NCI-H446 treated with DMSO at 0.1 percent for 48 hours (cell line): ENCODE measurements around the gene OR5M10.
"Not testable (repeated sequence)": the region's sequence is repeated elsewhere in the genome, so short reads cannot be mapped to it uniquely, and the experiment has no call there.

Experiments
- DNase-seq: peaks from one replicate; lab custom pipeline; 2025; lab: John Stamatoyannopoulos, UW

The OR5M10 gene

GRCh38 chr11:56577621-56578020 lies at the start of gene OR5M10:
Gene OR5M10, minus strand, starts transcription at chr11:56577721. Its CDS starts 0 bp downstream, at chr11:56577721.
- no peak for DNase-seq

GRCh38 chr11:56625946-56626345 lies 48.4 kb upstream of the OR5M10 start:
- DNase-seq, result no peak

GRCh38 chr11:56624661-56625110 lies 47.2 kb upstream of the OR5M10 start:
- peak; percentile 34 for DNase-seq

GRCh38 chr11:56611174-56611573 lies 33.7 kb upstream of the OR5M10 start:
- no peak for DNase-seq

- not testable (repeated sequence) for DNase-seq
These were observed 14.7 kb upstream of the OR5M10 start for GRCh38 chr11:56592088-56592717.

- DNase-seq, result no peak
These were observed 18.9 kb downstream of the OR5M10 start for GRCh38 chr11:56558574-56558973.

GRCh38 chr11:56554691-56555090 lies 22.8 kb downstream of the OR5M10 start:
- DNase-seq, result not testable (repeated sequence)

GRCh38 chr11:56545531-56545930 lies 32.0 kb downstream of the OR5M10 start:
- no peak for DNase-seq

- no peak for DNase-seq
These were observed 33.8 kb downstream of the OR5M10 start for GRCh38 chr11:56543739-56544138.

- DNase-seq, result no peak
These were observed 34.4 kb downstream of the OR5M10 start, which contains the start of gene OR5M11 for GRCh38 chr11:56543157-56543556. Gene OR5M11, minus strand, starts transcription at chr11:56543257. Its CDS starts 0 bp downstream, at chr11:56543257.

- no peak for DNase-seq
These were observed 44.3 kb downstream of the OR5M10 start for GRCh38 chr11:56533054-56533740.

GRCh38 chr11:56531856-56532255 lies 45.7 kb downstream of the OR5M10 start:
- DNase-seq, result no peak
